GM12878 (cell line): ENCODE data around the gene TRIM54. TPM values are rescaled to one million over a fixed set of nuclear protein-coding genes. Genes with fewer than 3 reads are reported as not detected.

Experiments
- ATAC-seq: fragments of 200-7000 bp; cut with Tn5 transposase; 3 replicates; pipeline ENCODE4 v1.9.1; 2020; ENCODE audit warnings: mild to moderate bottlenecking, moderate library complexity
- BruUV-seq: library from RNA; stranded (reverse); fragments of 400-500 nt; replicated peaks from 2 replicates; lab custom pipeline; 2021; lab: Mats Ljungman, UMichigan
- CTCF ChIA-PET: fragments of 300-600 bp; sonication (Branson Sonifier 250); formaldehyde crosslinking; extraction: SDS; loops from one replicate; lab custom pipeline; 2021; ENCODE audit warnings: inconsistent platforms; lab: Yijun Ruan, JAX
- POLR2A ChIA-PET: fragments of 350-600 bp; formaldehyde crosslinking; extraction: SDS; loops from one replicate; lab custom pipeline; 2021; ENCODE audit warnings: inconsistent platforms; lab: Charles Lee
- RAD21 ChIA-PET: fragments of 300-600 bp; sonication (Branson Sonifier 250); formaldehyde crosslinking; loops from one replicate; lab custom pipeline; 2023; ENCODE audit warnings: antibody characterized with exemption; ENCODE audit not compliant: unreplicated experiment; lab: Charles Lee
- SMC1A ChIA-PET: fragments of 300-600 bp; sonication (Branson Sonifier 250); formaldehyde crosslinking; loops from one replicate; lab custom pipeline; 2023; ENCODE audit not compliant: unreplicated experiment, uncharacterized antibody; lab: Charles Lee
- DNase-seq: peaks from one replicate; pipeline ENCODE4 v3.0.0-alpha.2; 2011; ENCODE audit warnings: low read depth, low spot score
- FAIRE-seq: peaks from 3 replicates; lab custom pipeline; 2011; peaks lifted over from hg19 to GRCh38; lab: Jason Lieb, UNC
- H2AFZ ChIP-seq: 2 replicates; pipeline ENCODE4 v1.6.0; 2011; ENCODE audit warnings: low read depth, low read length, control low read depth; ENCODE audit not compliant: control insufficient read depth
- H3K27ac ChIP-seq: 2 replicates; pipeline ENCODE4 v1.5.1; 2011; ENCODE audit warnings: control low read depth; ENCODE audit not compliant: control insufficient read depth, insufficient read depth
- H3K27me3 ChIP-seq, 2 experiments: replicated peaks in 1 of 2; 2 replicates each; pipeline versions ENCODE4 v1.6.0 to v1.6.1; 2011; ENCODE audit warnings: low read length in 1 of 2; ENCODE audit not compliant: control insufficient read depth in 2 of 2, insufficient read depth in 2 of 2
- H3K36me3 ChIP-seq, 2 experiments: 2 replicates each; pipeline ENCODE4 v1.5.1; 2011; ENCODE audit warnings: low read length in 1 of 2; ENCODE audit not compliant: control insufficient read depth in 2 of 2, insufficient read depth in 2 of 2
- H3K4me1 ChIP-seq: 2 replicates; pipeline ENCODE4 v1.6.1; 2011; ENCODE audit warnings: mild to moderate bottlenecking, low read length, moderate library complexity, mixed read lengths; ENCODE audit not compliant: control insufficient read depth, insufficient read depth
- H3K4me2 ChIP-seq: 2 replicates; pipeline ENCODE4 v1.6.0; 2011; ENCODE audit warnings: control low read depth; ENCODE audit not compliant: control insufficient read depth, insufficient read depth
- H3K4me3 ChIP-seq: fragments of 200-600 bp; sonication (generic); 2 replicates; pipeline ENCODE4 v1.5.1; 2016
- H3K79me2 ChIP-seq: 2 replicates; pipeline ENCODE4 v1.6.0; 2011; ENCODE audit warnings: low read length; ENCODE audit not compliant: control insufficient read depth, insufficient read depth
- H3K9ac ChIP-seq: 2 replicates; pipeline ENCODE4 v1.8.0; 2011; ENCODE audit warnings: low read length, control low read depth, mixed read lengths; ENCODE audit not compliant: control insufficient read depth, insufficient read depth
- H3K9me3 ChIP-seq: replicated peaks from 3 replicates; pipeline ENCODE4 v1.5.1; 2011; ENCODE audit warnings: mild to moderate bottlenecking, low read length; ENCODE audit not compliant: control insufficient read depth, insufficient read depth
- H4K20me1 ChIP-seq: 2 replicates; pipeline ENCODE4 v1.6.0; 2011; ENCODE audit not compliant: control insufficient read depth, insufficient read depth
- BACH1 ChIP-seq: fragments of 450-650 bp; IDR thresholded peaks from 2 replicates; pipeline ENCODE4 v1.6.1; 2017; ENCODE audit warnings: mild to moderate bottlenecking, borderline replicate concordance
- BHLHE40 ChIP-seq, 2 experiments: fragments of 450-650 bp in 1 of 2; IDR thresholded peaks; 2 replicates each; pipeline ENCODE4 v1.6.1; 2011 to 2017; ENCODE audit warnings: low read depth in 2 of 2, borderline replicate concordance in 1 of 2, improper control_type of control experiment in 1 of 2, low read length in 1 of 2, mild to moderate bottlenecking in 1 of 2
- BRCA1 ChIP-seq: IDR thresholded peaks from 2 replicates; pipeline ENCODE4 v1.6.1; 2011; ENCODE audit warnings: low read depth, low read length, improper control_type of control experiment
- EGR1 ChIP-seq, 2 experiments: IDR thresholded peaks; 1 replicate in 1 of 2; 2 replicates in 1 of 2; pipeline ENCODE4 v1.6.1; 2011 to 2012; ENCODE audit warnings: low read depth in 2 of 2, low read length in 2 of 2, borderline replicate concordance in 1 of 2, mild to moderate bottlenecking in 1 of 2, moderate library complexity in 1 of 2
- HDGF ChIP-seq: fragments of 450-650 bp; IDR thresholded peaks from 2 replicates; pipeline ENCODE4 v1.6.1; 2016; ENCODE audit warnings: antibody characterized with exemption
- KDM1A ChIP-seq: fragments of 200-600 bp; sonication (generic); IDR thresholded peaks from 2 replicates; pipeline ENCODE4 v1.6.1; 2016; ENCODE audit warnings: borderline replicate concordance
- NFYA ChIP-seq: IDR thresholded peaks from 2 replicates; pipeline ENCODE4 v1.6.1; 2011; ENCODE audit warnings: low read depth, mild to moderate bottlenecking, low read length, improper control_type of control experiment, borderline replicate concordance
- PAX5 ChIP-seq: IDR thresholded peaks from 2 replicates; pipeline ENCODE4 v1.6.1; 2011; ENCODE audit warnings: low read depth, low read length, borderline replicate concordance
- SIN3A ChIP-seq: IDR thresholded peaks from 2 replicates; pipeline ENCODE4 v1.6.1; 2012; ENCODE audit warnings: low read depth, low read length, improper control_type of control experiment
- SIX5 ChIP-seq: IDR thresholded peaks from 2 replicates; pipeline ENCODE4 v1.6.1; 2011; ENCODE audit warnings: mild to moderate bottlenecking, low read depth, low read length, moderate library complexity; ENCODE audit not compliant: severe bottlenecking
- SMAD1 ChIP-seq: fragments of 450-650 bp; IDR thresholded peaks from 2 replicates; pipeline ENCODE4 v1.6.1; 2018; ENCODE audit warnings: mild to moderate bottlenecking, low read depth; ENCODE audit not compliant: partially characterized antibody
- SP1 ChIP-seq: IDR thresholded peaks from one replicate; pipeline ENCODE4 v1.6.1; 2011; ENCODE audit warnings: low read depth, low read length
- SREBF1 ChIP-seq: IDR thresholded peaks from 2 replicates; pipeline ENCODE4 v1.6.1; 2012; ENCODE audit warnings: mild to moderate bottlenecking, low read length
- TAF1 ChIP-seq: IDR thresholded peaks from 2 replicates; pipeline ENCODE4 v1.6.1; 2011; ENCODE audit warnings: mild to moderate bottlenecking, low read depth, low read length, borderline replicate concordance
- ZNF207 ChIP-seq: fragments of 450-650 bp; IDR thresholded peaks from 2 replicates; pipeline ENCODE4 v1.6.1; 2014; ENCODE audit warnings: antibody characterized with exemption, mild to moderate bottlenecking, borderline replicate concordance
- ZNF384 ChIP-seq: IDR thresholded peaks from 2 replicates; pipeline ENCODE4 v1.6.1; 2012; ENCODE audit warnings: low read depth, mild to moderate bottlenecking, low read length, improper control_type of control experiment, borderline replicate concordance
- WGBS: methylation state at CpG from one replicate; pipeline ENCODE4 v1.1.6; 2016; ENCODE audit warnings: low lambda C conversion rate; ENCODE audit not compliant: insufficient replicate concordance, insufficient coverage; ENCODE audit errors: missing lambda C conversion rate; 5-methylcytosine and 5-hydroxymethylcytosine counted together
- in situ Hi-C: fragments of 300-500 bp; cut with MboI; formaldehyde crosslinking; loops from 9 replicates; pipeline ENCODE4 v1.14.3; 2018; ENCODE audit warnings: mixed read lengths
- intact Hi-C: fragments of 100-400 bp; cut with micrococcal nuclease; formaldehyde crosslinking; loops from one replicate; pipeline ENCODE4 v1.14.2; 2022; ENCODE audit not compliant: unreplicated experiment
- polyA plus RNA-seq, 11 experiments: library from polyadenylated mRNA; depleted of rRNA in 4 of 11; unstranded in 6 of 11; stranded (reverse) in 5 of 11; fragments of >200 nt; fragmentation: Nextera tagmentation in 4 of 11; fragmentation: Illumina TruSeq in 1 of 11; extraction: Ambion mirVana in 4 of 11; extraction: Trizol in 1 of 11; gene quantifications; 1 replicate in 1 of 11; 2 replicates in 10 of 11; pipeline versions ENCODE4 v1.2.1 to v1.2.3, GENCODE V29; 2011 to 2016; ENCODE audit warnings: inconsistent platforms in 2 of 11, missing spikeins in 2 of 11, low read depth in 1 of 11
- total RNA-seq, 4 experiments: library from RNA; depleted of rRNA in 3 of 4; stranded (reverse); fragments of >200 nt in 3 of 4; fragmentation: Illumina TruSeq in 1 of 4; extraction: Trizol in 1 of 4; gene quantifications; 2 replicates each; pipeline versions ENCODE4 v1.2.1 to v1.2.3, GENCODE V29; 2013 to 2021
- TF ChIP-seq, protein P1 (sequence below): IDR thresholded peaks from 2 replicates; pipeline ENCODE4 v1.6.1; 2012; ENCODE audit warnings: low read depth, low read length, improper control_type of control experiment
- TF ChIP-seq, protein P2 (sequence below): fragments of 450-650 bp; IDR thresholded peaks from 2 replicates; pipeline ENCODE4 v1.6.1; 2017; ENCODE audit warnings: mild to moderate bottlenecking, low read depth, inconsistent platforms; ENCODE audit not compliant: poor library complexity, severe bottlenecking
- TF ChIP-seq, protein P3 (sequence below): fragments of 150-350 bp; IDR thresholded peaks from 2 replicates; pipeline ENCODE4 v1.6.1; 2014; ENCODE audit warnings: mild to moderate bottlenecking, low read depth, low read length

TRIM54 gene
- total and polyA plus RNA-seq, 10 of the 15 experiments (the other 5 are each of a cell fraction or from before 2014, with no cell fraction given), result 0.03 to 0.08 TPM; not detected in 8

DNA sequence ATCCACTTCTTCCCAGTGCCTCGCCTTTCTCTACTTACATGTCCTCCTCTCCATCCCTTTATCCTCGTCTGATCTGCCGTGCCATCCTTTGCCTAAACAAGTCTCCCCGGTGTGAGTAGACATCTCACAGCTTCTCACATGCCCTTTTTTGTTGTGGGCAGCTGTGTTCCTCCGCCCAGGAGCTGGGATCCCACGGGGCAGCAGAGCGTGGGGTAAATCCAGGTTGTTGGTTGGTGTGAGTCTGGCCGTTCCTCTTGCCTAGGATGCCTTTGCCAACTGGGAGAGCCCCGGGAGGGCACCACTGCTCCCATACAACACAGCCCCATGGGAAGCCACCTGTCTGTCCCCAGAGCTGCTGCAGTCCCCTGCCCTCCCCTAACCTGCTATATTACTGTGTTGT is 41.8 kb upstream of the TRIM54 start:
- 91% methylated on average over 9 of the region's 9 CpGs for WGBS
- FAIRE-seq (no peak), ATAC-seq (no peak), DNase-seq (no peak)
- H2AFZ ChIP-seq, result no peak overlapping the region
- intact Hi-C loops (no loop called here), in situ Hi-C loops (no loop called here)
- ChIA-PET SMC1A (no interaction called here), CTCF (no interaction called here), RAD21 (no interaction called here), POLR2A (no interaction called here)
- TF ChIP-seq SMAD1 (no peak), ZNF207 (no peak), SREBF1 (no peak), PAX5 (no peak), ZNF384 (no peak), BRCA1 (no peak), SIX5 (no peak), EGR1 (IDR thresholded peaks at IDR 0.05; ENCODE audit: borderline replicate concordance in 1 of 2, low read depth in 2 of 2, low read length in 2 of 2) (no peak), KDM1A (no peak), NFYA (no peak), BHLHE40 (IDR thresholded peaks at IDR 0.05; ENCODE audit: borderline replicate concordance in 1 of 2, low read depth in 2 of 2, low read length in 1 of 2) (no peak), BACH1 (no peak), TAF1 (no peak), SIN3A (no peak), HDGF (no peak), SP1 (no peak)
- TF ChIP-seq, protein P1, sequence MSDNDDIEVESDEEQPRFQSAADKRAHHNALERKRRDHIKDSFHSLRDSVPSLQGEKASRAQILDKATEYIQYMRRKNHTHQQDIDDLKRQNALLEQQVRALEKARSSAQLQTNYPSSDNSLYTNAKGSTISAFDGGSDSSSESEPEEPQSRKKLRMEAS, result no peak
- TF ChIP-seq, protein P2, sequence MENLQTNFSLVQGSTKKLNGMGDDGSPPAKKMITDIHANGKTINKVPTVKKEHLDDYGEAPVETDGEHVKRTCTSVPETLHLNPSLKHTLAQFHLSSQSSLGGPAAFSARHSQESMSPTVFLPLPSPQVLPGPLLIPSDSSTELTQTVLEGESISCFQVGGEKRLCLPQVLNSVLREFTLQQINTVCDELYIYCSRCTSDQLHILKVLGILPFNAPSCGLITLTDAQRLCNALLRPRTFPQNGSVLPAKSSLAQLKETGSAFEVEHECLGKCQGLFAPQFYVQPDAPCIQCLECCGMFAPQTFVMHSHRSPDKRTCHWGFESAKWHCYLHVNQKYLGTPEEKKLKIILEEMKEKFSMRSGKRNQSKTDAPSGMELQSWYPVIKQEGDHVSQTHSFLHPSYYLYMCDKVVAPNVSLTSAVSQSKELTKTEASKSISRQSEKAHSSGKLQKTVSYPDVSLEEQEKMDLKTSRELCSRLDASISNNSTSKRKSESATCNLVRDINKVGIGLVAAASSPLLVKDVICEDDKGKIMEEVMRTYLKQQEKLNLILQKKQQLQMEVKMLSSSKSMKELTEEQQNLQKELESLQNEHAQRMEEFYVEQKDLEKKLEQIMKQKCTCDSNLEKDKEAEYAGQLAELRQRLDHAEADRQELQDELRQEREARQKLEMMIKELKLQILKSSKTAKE, result no peak
- TF ChIP-seq, protein P3, sequence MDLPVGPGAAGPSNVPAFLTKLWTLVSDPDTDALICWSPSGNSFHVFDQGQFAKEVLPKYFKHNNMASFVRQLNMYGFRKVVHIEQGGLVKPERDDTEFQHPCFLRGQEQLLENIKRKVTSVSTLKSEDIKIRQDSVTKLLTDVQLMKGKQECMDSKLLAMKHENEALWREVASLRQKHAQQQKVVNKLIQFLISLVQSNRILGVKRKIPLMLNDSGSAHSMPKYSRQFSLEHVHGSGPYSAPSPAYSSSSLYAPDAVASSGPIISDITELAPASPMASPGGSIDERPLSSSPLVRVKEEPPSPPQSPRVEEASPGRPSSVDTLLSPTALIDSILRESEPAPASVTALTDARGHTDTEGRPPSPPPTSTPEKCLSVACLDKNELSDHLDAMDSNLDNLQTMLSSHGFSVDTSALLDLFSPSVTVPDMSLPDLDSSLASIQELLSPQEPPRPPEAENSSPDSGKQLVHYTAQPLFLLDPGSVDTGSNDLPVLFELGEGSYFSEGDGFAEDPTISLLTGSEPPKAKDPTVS, result no peak
- H3K9me3 ChIP-seq, result no peaks in the 10 kb centered on the region
- H3K27ac ChIP-seq, result no peak overlapping the region
- no peaks in the 10 kb centered on the region for H4K20me1 ChIP-seq
- no peaks in the 10 kb centered on the region for H3K4me1 ChIP-seq
- H3K4me3 ChIP-seq, result no peak overlapping the region
- peaks cover 43 to 66% of the 10 kb centered on the region in 2 experiments for H3K36me3 ChIP-seq
- no peaks in the 10 kb centered on the region for H3K27me3 ChIP-seq
- no peak overlapping the region for H3K4me2 ChIP-seq
- H3K9ac ChIP-seq, result no peak overlapping the region
- H3K79me2 ChIP-seq, result no peaks in the 10 kb centered on the region
- BruUV-seq, result no TSS peak
